Psoas muscle (tissue), 8 donors: ENCODE measurements around the gene MICAL3. TPM values are rescaled to one million over a fixed set of nuclear protein-coding genes. Genes with fewer than 3 reads are reported as not detected.

Experiments
- ATAC-seq, 4 donors: fragments of 200-7000 bp; cut with Tn5 transposase; one replicate each; pipeline ENCODE4 v1.9.1; 2020; ENCODE audit warnings: moderate library complexity in 3 of 4, mild to moderate bottlenecking in 2 of 4
- DNase-seq, 2 donors: peaks; one replicate each; pipeline ENCODE4 v3.0.0-alpha.2; 2020
- H3K27ac ChIP-seq: fragments of 200-600 bp; one replicate; pipeline ENCODE4 v1.8.0; 2022
- H3K27me3 ChIP-seq, 3 donors: fragments of 200-600 bp in 1 of 3; one replicate each; pipeline versions ENCODE4 v1.6.1 to v1.8.0; 2013 to 2022; ENCODE audit warnings: low read length in 2 of 3, mild to moderate bottlenecking in 2 of 3, moderate library complexity in 1 of 3; ENCODE audit not compliant: insufficient read depth in 3 of 3
- H3K36me3 ChIP-seq, 2 donors: fragments of 200-600 bp in 1 of 2; one replicate each; pipeline versions ENCODE4 v1.6.1 to v1.8.0; 2013 to 2022; ENCODE audit warnings: low read depth in 1 of 2, mild to moderate bottlenecking in 1 of 2, moderate library complexity in 1 of 2; ENCODE audit not compliant: insufficient read depth in 1 of 2
- H3K4me1 ChIP-seq: fragments of 200-600 bp; one replicate; pipeline ENCODE4 v1.8.0; 2022
- H3K4me3 ChIP-seq: fragments of 200-600 bp; one replicate; pipeline ENCODE4 v1.8.0; 2022; ENCODE audit warnings: mild to moderate bottlenecking
- H3K9me3 ChIP-seq: fragments of 200-600 bp; one replicate; pipeline ENCODE4 v1.8.0; 2022
- CTCF ChIP-seq: fragments of 200-600 bp; IDR thresholded peaks from one replicate; pipeline ENCODE4 v1.8.0; 2022; ENCODE audit warnings: antibody characterized with exemption
- WGBS, 3 donors: extraction: QIAGEN DNeasy Blood & Tissue Kit; methylation state at CpG; one replicate each; pipeline versions ENCODE4 v1.1.6 to v1.1.7; 2013; 5-methylcytosine and 5-hydroxymethylcytosine counted together
- intact Hi-C, 2 donors: fragments of 100-400 bp; cut with DNase I; formaldehyde crosslinking; loops; one replicate each; pipeline versions ENCODE4 v1.11.0 to v1.14.2; 2022
- polyA plus RNA-seq, 3 donors: library from polyadenylated mRNA; stranded (reverse); fragments of 200-250 nt; gene quantifications; one replicate each; pipeline ENCODE4 v1.2.3, GENCODE V29; 2013
- total RNA-seq, 4 donors: library from RNA; stranded (reverse); fragmentation: NEBNext Ultra II Directional in 2 of 4; extraction: Animal tissue kit (Norgen Biotek cat#: 25700) in 2 of 4; gene quantifications; one replicate each; pipeline versions ENCODE4 v1.2.1 to v1.2.4, GENCODE V29; 2021 to 2023
- donor health status: healthy with polysubstance abuse.
- donor health status: DM: no; HTN: no; CAD: no; lungs with moderate emphysema.
- donor health status: Bipolar disorder and iron deficiency.
- donor health status: healthy.
- donor health status: DM: yes; HTN: yes; CAD: no.
- donor health status: DM: no; HTN: no; CAD: no.
- donor health status: DM: no; HTN: no; CAD: no.
- donor health status: DM: yes; HTN: yes; CAD: no.

The MICAL3 gene
- total and polyA plus RNA-seq, 7 donors = 2.1 to 38.3 (median 15.5) TPM

GRCh38 chr22:17958166-17958565 is 66.2 kb downstream of the MICAL3 start:
- Histone ChIP-seq H3K4me3 (no peak overlapping the region), H3K9me3 (no peaks in the 10 kb centered on the region), H3K4me1 (peaks cover 29% of the 10 kb centered on the region), H3K27me3 (no peaks in the 10 kb centered on the region), H3K36me3 (no peaks in the 10 kb centered on the region), H3K27ac (no peak overlapping the region)
- DNase-seq = no peak
- no peak for TF ChIP-seq CTCF
- intact Hi-C loops = no loop called here
- WGBS, 3 donors = 71 to 81% (median 79%) methylated on average over 7 of the region's 7 CpGs
- no peak for ATAC-seq

- Histone ChIP-seq H3K9me3 (no peaks in the 10 kb centered on the region), H3K27ac (no peak overlapping the region), H3K4me1 (peaks cover 29% of the 10 kb centered on the region), H3K36me3 (no peaks in the 10 kb centered on the region), H3K4me3 (no peak overlapping the region), H3K27me3 (no peaks in the 10 kb centered on the region)
- no peak for TF ChIP-seq CTCF
- ATAC-seq (no peak), DNase-seq (no peak)
- intact Hi-C loops = no loop called here
- 77 to 84% (median 80%) methylated on average over 6 of the region's 6 CpGs for WGBS, 3 donors
Measured at GRCh38 chr22:17957693-17958092, 66.7 kb downstream of the MICAL3 start.

- peaks cover 29% of the 10 kb centered on the region for H3K4me1 ChIP-seq
- intact Hi-C loops = no loop called here
- no peaks in the 10 kb centered on the region for H3K9me3 ChIP-seq
- H3K27me3 ChIP-seq = no peaks in the 10 kb centered on the region
- ATAC-seq (no peak), DNase-seq (no peak)
- H3K36me3 ChIP-seq = no peaks in the 10 kb centered on the region
- no peak for TF ChIP-seq CTCF
- no peak overlapping the region for H3K27ac ChIP-seq
- no peak overlapping the region for H3K4me3 ChIP-seq
- 53 to 87% (median 65%) methylated on average over 7 of the region's 7 CpGs for WGBS, 3 donors
Measured at GRCh38 chr22:17957204-17957603, 67.2 kb downstream of the MICAL3 start.

- H3K27me3 ChIP-seq = no peaks in the 10 kb centered on the region
- DNase-seq (no peak), ATAC-seq (no peak)
- H3K27ac ChIP-seq = no peak overlapping the region
- 87 to 98% (median 97%) methylated on average over 9 of the region's 9 CpGs for WGBS, 3 donors
- no peak overlapping the region for H3K4me3 ChIP-seq
- H3K4me1 ChIP-seq = peaks cover 29% of the 10 kb centered on the region
- H3K36me3 ChIP-seq = no peaks in the 10 kb centered on the region
- TF ChIP-seq CTCF = no peak
- intact Hi-C loops = no loop called here
- no peaks in the 10 kb centered on the region for H3K9me3 ChIP-seq
Measured at GRCh38 chr22:17956630-17957029, 67.7 kb downstream of the MICAL3 start.

GRCh38 chr22:17955590-17956379 is 68.6 kb downstream of the MICAL3 start:
- TF ChIP-seq CTCF = no peak
- Histone ChIP-seq H3K4me3 (no peak overlapping the region), H3K36me3 (no peaks in the 10 kb centered on the region), H3K27me3 (no peaks in the 10 kb centered on the region), H3K27ac (no peak overlapping the region), H3K4me1 (peaks cover 32% of the 10 kb centered on the region), H3K9me3 (no peaks in the 10 kb centered on the region)
- ATAC-seq (no peak), DNase-seq (no peak)
- intact Hi-C loops = no loop called here
- WGBS, 3 donors = 46 to 61% (median 60%) methylated on average over 8 of the region's 8 CpGs
